Measurements from ENCODE around the gene NR3C2. TPM values are rescaled to one million over a fixed set of nuclear protein-coding genes. Genes with fewer than 3 reads are reported as not detected.
A peak's percentile ranks its signal among the peaks of the same experiment; 100 is the strongest.

The NR3C2 gene
- total and polyA plus RNA-seq, 7 donors = 0.70 to 17.9 (median 7.5) TPM

DNA sequence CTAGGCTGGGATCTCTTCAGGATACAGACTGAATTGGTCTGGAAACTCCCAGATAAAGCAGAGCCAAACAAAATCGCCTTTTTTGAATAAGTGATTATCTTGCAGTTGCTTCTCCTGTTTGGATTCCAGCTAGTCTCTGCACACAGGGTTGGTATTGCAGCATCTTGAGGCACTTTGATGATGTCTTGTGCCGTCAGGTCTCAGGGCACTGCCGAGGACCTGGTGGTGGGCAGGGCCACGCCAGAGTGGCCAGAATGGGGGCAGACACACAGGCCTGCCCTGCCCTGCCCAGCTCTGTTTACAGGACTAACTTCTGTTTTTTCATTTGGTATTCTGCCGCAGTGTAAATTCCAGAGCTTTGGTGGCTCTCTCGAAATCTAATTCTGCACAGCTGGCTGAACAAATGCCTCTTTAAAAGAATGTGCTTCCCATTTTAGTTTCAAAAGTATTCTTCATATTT is 276.1 kb downstream of the NR3C2 start:
- intact Hi-C loops (cut with DNase I) = no loop called here
- Histone ChIP-seq H3K27ac (no peak overlapping the region), H3K9me3 (no peaks in the 10 kb centered on the region), H3K36me3 (ENCODE audit: insufficient read depth in 1 of 2, low read depth in 1 of 2) (no peaks in the 10 kb centered on the region), H3K4me3 (peak overlapping the region; percentile 3), H3K4me1 (peaks cover 20% of the 10 kb centered on the region), H3K27me3 (ENCODE audit: insufficient read depth in 3 of 3, low read length in 2 of 3) (no peaks in the 10 kb centered on the region)
- 28 to 40% (median 33%) methylated on average over 6 of the region's 6 CpGs for WGBS, 3 donors
- ATAC-seq (peak in 3 of 4 donors; percentile 53 to 58 (median 57)), DNase-seq (no peak)
- TF ChIP-seq, protein P1, sequence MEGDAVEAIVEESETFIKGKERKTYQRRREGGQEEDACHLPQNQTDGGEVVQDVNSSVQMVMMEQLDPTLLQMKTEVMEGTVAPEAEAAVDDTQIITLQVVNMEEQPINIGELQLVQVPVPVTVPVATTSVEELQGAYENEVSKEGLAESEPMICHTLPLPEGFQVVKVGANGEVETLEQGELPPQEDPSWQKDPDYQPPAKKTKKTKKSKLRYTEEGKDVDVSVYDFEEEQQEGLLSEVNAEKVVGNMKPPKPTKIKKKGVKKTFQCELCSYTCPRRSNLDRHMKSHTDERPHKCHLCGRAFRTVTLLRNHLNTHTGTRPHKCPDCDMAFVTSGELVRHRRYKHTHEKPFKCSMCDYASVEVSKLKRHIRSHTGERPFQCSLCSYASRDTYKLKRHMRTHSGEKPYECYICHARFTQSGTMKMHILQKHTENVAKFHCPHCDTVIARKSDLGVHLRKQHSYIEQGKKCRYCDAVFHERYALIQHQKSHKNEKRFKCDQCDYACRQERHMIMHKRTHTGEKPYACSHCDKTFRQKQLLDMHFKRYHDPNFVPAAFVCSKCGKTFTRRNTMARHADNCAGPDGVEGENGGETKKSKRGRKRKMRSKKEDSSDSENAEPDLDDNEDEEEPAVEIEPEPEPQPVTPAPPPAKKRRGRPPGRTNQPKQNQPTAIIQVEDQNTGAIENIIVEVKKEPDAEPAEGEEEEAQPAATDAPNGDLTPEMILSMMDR (IDR thresholded peaks at IDR 0.05) = no peak

DNA sequence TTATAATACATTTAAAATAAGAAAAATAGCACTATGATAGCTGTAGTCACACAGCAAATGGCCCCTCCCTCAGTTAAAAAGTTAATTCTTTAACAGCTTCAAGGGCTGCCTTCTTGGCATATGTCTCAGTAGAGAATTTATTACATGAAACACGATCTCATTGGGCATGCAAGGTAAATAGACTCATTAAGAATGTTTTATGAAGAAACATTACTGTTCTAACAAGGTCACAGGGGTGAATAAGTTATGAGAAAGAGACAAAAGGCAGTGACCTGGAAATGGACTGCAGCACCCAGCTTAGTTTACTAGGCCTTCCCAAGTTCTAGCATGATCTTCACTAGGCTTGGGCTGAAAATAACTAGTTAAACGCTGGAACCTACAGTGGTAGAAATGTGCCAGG is 277.7 kb downstream of the NR3C2 start:
- DNase-seq (no peak), ATAC-seq (peak in 2 of 4 donors; percentile 44 to 50)
- Histone ChIP-seq H3K27me3 (ENCODE audit: insufficient read depth in 3 of 3, low read length in 2 of 3) (no peaks in the 10 kb centered on the region), H3K36me3 (ENCODE audit: insufficient read depth in 1 of 2, low read depth in 1 of 2) (no peaks in the 10 kb centered on the region), H3K27ac (no peak overlapping the region), H3K4me1 (peaks cover 20% of the 10 kb centered on the region), H3K9me3 (no peaks in the 10 kb centered on the region), H3K4me3 (no peak overlapping the region)
- intact Hi-C loops (cut with DNase I) = no loop called here
- TF ChIP-seq, protein P1 (IDR thresholded peaks at IDR 0.05) = no peak
- 13 to 26% (median 17%) methylated on average over 2 of the region's 2 CpGs for WGBS, 3 donors

- Histone ChIP-seq H3K27ac (no peak overlapping the region), H3K27me3 (ENCODE audit: insufficient read depth in 3 of 3, low read length in 2 of 3) (no peaks in the 10 kb centered on the region), H3K4me1 (peaks cover 20% of the 10 kb centered on the region), H3K9me3 (no peaks in the 10 kb centered on the region), H3K4me3 (no peak overlapping the region), H3K36me3 (ENCODE audit: insufficient read depth in 1 of 2, low read depth in 1 of 2) (no peaks in the 10 kb centered on the region)
- ATAC-seq (no peak), DNase-seq (no peak)
- WGBS, 3 donors = 41 to 89% (median 84%) methylated on average over 1 of the region's 1 CpG
- TF ChIP-seq, protein P1 (IDR thresholded peaks at IDR 0.05) = no peak
- intact Hi-C loops (cut with DNase I) = no loop called here
These were observed 279.2 kb downstream of the NR3C2 start for GRCh38 chr4:148162991-148163390.

- H3K27ac ChIP-seq = no peak overlapping the region
- ATAC-seq (no peak), DNase-seq (no peak)
- peaks cover 20% of the 10 kb centered on the region for H3K4me1 ChIP-seq
- TF ChIP-seq, protein P1 (IDR thresholded peaks at IDR 0.05) = no peak
- intact Hi-C loops (cut with DNase I) = no loop called here
- no peaks in the 10 kb centered on the region for H3K27me3 ChIP-seq (ENCODE audit: insufficient read depth in 3 of 3, low read length in 2 of 3)
- no peak overlapping the region for H3K4me3 ChIP-seq
- H3K9me3 ChIP-seq = no peaks in the 10 kb centered on the region
- 87 to 97% (median 95%) methylated on average over 5 of the region's 5 CpGs for WGBS, 3 donors
- H3K36me3 ChIP-seq (ENCODE audit: insufficient read depth in 1 of 2, low read depth in 1 of 2) = no peaks in the 10 kb centered on the region
These were observed 279.7 kb downstream of the NR3C2 start for GRCh38 chr4:148162519-148162918.

DNA sequence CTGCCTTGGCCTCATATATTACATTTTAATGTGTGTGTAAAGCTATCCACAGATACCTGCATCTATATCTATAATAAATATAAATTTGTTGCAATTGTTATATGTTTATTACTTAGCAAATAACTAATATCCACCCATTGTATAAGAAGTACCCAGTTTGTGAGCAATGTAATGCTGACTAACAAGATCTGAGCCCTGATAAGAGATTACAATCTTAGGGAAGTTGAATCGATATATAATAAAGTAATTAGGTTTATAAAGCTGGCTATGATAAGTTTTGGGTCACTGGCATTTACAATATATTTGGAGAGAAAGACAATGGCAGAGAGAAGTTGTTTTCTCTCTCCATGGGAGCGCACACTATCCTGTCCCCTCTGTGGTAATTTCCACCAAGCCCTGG is 280.6 kb downstream of the NR3C2 start:
- WGBS, 3 donors = 95 to 99% (median 98%) methylated on average over 2 of the region's 2 CpGs
- H3K36me3 ChIP-seq (ENCODE audit: insufficient read depth in 1 of 2, low read depth in 1 of 2) = no peaks in the 10 kb centered on the region
- no peaks in the 10 kb centered on the region for H3K27me3 ChIP-seq (ENCODE audit: insufficient read depth in 3 of 3, low read length in 2 of 3)
- ATAC-seq (no peak), DNase-seq (no peak)
- no peak overlapping the region for H3K27ac ChIP-seq
- no peak overlapping the region for H3K4me3 ChIP-seq
- TF ChIP-seq, protein P1 (IDR thresholded peaks at IDR 0.05) = no peak
- intact Hi-C loops (cut with DNase I) = no loop called here
- peaks cover 18% of the 10 kb centered on the region for H3K4me1 ChIP-seq
- no peaks in the 10 kb centered on the region for H3K9me3 ChIP-seq
